Measurements from ENCODE around the gene COL13A1.

Gene COL13A1

DNA sequence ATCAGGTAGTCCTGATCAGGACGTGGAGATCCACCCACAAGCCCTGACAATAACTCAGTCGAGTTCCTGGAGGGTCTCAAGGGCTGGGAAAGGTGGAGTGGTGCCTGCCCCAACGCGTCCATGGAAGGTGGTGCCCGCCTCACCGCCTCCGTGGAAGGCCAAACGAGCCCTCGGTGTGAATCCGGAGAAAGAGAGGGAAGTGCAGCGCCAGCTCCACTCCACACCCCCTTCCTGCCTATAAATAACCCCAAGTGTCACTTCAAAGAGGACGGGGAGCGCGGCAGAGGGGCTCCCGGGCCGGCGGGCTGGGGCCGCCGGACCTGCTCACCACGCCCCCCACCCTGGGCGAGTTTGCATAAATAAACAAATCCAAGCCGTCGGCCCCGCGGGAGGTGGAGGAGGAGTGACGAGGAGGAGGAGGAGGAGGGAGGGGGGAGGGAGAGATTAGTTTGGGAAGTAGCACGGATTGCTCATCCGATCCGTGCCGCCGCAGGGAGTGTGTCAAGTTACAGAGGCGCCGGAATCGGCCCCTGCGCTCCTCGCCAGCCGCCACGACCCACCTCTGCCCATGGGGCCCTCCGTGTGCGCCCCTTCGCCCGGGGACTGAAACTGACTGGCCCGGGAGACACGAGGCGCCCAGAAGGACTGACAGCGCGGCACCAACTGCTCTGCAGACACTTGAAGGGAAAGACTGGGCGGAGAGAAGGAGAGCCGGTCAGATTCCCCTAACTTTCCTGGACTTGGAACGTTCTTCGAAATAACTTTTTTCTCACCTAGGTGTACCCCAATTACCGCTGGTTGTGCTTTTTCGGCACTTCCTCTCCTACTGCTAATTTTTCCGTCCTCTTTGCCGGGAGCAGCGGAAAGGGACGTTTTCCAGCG lies at the start of gene COL13A1:
COL13A1 (plus strand) TSS at position 473 of the 882 bp plus-strand sequence. CDS start 518 bp downstream, outside the sequence.
- DNase-seq: peak; percentile 44

DNA sequence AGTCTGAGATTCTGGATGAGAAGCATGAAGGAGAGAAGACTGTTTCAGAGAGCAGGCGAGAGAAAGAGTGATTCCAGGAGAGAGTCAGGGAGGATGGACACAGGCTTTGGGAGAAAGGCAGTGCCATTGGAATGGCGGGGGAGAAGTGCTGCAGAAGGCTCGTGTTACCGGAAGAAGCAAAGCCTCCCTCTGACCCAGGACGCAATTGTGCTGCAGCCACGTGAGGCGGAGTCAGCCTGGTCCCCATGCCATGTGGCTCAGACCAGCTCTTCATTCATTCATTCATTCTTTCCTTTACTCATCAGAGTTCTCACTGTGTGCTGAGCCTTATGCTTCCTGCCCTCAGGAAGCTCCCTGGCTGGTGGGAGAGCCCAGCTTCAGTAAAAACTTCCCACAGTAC lies 49.2 kb upstream of the COL13A1 start:
- no peak for DNase-seq

DNA sequence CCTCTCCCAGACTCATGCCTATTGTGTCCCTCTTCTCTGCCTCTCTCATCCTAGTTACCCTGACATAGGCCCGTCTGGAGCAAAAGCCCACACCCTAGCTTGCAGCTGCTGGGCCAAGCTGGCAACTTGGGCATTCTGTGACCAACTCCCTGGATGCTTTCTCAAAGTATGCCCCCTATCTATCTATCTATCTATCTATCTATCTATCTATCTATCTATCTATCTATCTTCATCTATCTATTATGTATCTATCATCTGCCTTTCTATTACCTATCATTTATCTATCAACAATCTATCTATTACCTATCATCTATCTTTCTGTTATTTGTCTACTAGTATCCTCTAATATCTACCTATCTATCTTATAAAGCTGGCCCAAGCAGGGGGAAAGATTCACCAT lies 45.4 kb upstream of the COL13A1 start:
- no peak for DNase-seq

- no peak for DNase-seq
These were observed 44.5 kb upstream of the COL13A1 start for GRCh38 chr10:69757206-69757552.

DNA sequence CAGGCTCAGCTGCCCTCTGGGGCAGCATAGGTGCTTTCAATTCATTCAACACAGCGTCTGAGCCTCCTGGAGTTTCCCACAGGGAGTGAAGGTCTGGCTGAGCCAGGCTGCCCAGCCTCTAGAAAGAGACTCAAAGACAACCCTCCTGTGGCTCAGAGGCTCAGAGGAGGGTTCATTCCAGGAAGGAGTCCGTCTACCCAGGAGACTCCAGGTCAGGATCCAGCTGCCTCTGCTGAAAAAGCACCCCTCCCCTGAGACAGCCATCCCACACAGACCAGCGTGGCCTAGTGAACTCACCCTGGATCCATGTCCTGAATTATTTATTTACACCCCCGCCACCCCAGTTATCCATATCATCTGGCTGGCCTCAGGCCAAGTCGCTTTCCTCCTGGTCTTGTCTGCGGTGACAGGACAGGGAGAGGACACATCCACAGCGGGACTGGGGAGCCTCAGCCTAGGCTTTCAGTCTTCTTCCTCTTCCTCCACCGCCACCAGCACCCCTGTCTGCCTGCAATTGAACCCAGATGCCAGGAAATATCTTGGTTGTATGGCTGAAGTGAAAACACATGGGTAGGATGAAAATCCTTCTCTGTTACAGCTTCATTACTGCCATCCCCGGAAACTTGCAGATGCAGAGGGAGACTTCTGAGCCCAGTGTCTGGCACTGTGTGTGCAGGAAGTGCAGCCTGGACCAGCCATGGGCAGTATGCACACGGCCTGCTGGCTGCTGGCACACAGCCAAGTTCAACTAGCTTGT lies 44.0 kb upstream of the COL13A1 start:
- no peak for DNase-seq

DNA sequence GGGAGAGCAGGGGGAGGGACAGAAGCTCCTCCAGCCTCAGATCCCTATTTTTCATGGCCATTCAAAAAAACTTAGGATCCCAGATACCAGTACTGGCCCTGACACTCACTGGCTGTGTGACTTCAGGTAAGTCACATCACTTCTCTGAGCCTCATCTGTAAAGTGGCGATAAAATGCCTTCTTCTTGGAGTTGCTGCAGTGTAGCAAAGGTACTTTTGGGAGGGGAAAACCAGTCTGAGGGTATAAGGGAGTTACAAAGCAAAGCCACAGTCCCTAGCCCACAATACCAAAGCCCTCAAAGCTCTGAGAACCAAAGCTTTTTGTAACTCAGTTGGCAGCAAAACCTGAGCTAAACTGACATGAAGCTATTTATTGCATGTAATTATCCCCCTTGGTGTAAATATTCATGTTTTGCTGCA lies 43.4 kb upstream of the COL13A1 start:
- no peak for DNase-seq

DNA sequence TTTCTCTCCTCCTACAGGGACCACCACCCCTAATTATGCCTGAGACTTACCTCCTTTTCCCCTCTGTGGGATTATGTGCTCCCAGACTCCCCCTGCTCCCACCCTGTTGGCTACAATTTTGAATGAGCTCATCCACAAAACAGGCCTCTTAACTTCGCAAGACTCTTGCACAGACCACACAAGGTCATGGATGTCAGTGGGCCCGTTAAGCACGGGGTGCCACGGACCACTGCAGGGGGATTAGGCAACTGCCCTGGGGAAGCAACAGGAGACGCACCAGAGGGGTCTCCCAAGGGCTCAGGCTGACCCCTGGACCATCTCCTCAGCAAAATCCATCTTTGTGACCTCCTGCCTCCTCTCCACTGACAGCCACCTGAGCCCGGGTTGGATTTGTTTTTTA lies 42.1 kb upstream of the COL13A1 start:
- DNase-seq: no peak

DNA sequence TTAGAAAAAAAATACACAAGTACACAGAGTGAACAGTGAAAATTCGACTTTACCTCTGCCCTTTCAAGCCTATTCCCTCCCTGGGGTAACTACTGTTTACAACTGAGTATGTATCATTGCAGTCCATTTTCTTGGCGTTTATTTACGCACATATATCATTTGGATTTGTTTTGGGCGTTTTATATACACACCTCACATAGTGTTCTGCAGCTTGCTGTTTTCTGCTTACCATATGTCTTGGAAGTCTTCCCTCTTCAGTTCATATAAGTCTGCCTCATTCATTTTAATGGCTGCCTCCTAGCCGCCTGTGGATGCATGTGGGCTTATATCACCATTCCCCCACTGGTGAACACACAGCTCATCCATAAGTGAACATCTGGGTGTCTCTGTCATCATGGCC lies 41.6 kb upstream of the COL13A1 start:
- DNase-seq: no peak

- DNase-seq: no peak
These were observed 40.4 kb upstream of the COL13A1 start for GRCh38 chr10:69761320-69761719.

DNA sequence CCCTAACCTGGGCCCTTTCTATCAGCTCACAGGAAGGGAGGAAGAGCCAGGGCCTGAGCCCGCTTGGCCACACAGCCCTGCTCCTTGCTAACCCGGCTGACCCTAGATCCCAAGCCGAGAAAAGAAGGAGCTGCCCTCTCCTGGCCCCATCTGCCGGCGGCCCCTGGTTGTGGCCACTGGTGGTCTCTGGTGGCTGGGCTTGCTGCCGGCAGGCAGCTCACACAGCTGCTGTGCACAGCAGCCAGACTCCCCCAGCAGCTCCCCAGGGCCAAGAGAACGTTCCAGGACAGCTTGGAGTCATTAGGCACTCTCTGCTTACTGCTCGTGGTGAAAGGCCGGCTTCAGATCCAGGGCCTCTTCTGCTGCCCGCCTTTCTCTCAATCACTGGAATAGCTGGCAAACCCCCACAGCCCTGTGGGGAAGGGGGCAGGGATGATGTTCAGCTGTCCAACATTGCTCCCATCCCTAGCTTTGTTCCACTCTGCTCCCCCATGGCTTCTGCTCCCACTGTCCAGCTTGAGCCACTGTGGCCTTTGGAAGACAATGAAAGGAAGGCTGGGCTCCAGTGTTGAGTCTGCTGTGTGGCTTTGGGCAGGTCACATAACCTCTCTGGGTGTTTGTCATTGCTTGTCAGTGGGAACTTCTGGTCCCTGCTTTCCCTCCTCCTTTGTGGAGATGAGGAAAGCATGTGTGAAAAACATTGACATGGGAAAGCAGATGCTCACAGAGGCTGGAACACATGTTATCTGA lies 35.4 kb upstream of the COL13A1 start:
- DNase-seq: peak; percentile 9

DNA sequence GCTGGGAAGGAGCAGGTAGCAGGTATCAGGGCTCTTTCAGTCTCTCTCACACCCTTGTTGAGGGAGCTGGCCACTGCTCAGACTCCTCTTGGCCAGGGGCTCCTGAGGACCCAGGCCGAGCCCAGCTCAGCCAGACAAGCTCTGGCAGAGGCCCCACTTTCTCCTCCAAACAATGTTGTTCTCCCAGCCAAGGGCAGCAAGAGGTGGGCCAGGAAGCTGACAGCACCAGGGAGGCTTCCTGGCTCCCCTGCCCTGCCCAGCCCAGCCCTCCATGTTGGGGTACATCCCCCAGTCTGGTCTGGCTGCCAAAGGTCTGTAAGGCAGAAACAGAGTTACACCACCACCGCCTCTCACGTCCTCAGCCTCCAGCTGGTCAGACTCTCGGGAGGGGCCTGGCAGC lies 33.9 kb upstream of the COL13A1 start:
- no peak for DNase-seq

- DNase-seq: no peak
These were observed 33.3 kb upstream of the COL13A1 start for GRCh38 chr10:69768386-69768785.

- DNase-seq: no peak
These were observed 32.2 kb upstream of the COL13A1 start for GRCh38 chr10:69769395-69769992.

GRCh38 chr10:69772933-69773704 lies 28.6 kb upstream of the COL13A1 start:
- no peak for DNase-seq

- DNase-seq: no peak
These were observed 27.1 kb upstream of the COL13A1 start for GRCh38 chr10:69774596-69774995.

DNA sequence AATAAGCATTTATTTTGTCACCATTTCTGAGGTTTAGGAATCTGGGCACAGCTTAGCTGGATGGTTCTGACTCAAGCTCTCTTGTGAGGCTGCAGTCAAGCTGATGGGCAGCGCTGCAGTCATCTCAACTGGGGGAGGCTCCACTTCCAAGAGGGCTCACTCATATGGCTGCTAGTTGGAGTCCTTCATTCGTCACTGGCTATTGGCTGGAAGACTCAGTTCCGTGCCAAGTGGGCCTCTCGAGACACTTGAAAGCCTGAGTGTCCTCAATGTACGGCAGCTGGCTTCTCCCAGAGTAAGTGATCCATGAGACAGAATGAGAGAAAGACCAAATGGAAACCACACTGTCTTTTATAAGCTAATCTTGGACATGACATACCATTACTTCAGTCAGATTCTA lies 21.6 kb upstream of the COL13A1 start:
- DNase-seq: no peak

DNA sequence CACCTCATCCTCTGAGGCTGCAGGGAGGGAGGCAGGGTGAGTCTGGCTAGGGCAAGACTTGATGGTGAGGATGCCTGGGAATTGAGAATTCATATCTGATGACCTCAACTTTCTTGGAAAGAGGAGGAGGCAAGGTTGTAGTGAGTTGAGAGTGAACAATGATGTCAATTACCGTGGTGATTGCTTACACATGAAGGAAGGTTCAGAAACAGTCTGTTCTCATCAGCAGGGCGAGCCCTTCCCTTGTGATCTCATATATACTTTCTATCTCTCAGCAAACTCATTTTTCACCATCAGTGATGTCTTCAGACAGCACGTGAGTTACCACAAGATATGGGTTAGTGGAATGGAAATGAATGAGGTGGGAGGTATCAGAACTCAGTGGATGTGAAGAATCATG lies 20.1 kb upstream of the COL13A1 start:
- no peak for DNase-seq

- DNase-seq: no peak
These were observed 18.2 kb upstream of the COL13A1 start for GRCh38 chr10:69783515-69783914.

DNA sequence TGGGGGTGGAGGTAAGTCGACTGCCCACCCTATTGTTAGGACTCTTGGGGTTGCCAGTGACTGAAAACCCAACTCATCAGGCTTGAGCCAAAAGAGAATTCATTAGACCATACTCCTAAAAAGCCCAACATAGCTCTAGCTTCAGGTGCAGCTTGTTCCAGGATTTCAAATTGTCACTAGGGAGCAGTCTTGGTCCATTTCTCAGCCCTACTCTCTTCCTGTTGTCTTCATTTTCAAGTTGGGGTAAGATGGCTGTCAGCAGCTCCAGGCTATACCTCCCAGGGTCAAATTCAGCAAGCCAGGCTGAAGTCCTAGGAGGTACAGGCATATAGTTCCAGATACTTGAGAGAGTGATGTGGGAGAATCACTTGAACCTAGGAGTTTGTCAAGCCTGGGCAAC lies 14.9 kb upstream of the COL13A1 start:
- DNase-seq: no peak

- no peak for DNase-seq
These were observed 14.0 kb upstream of the COL13A1 start for GRCh38 chr10:69787681-69788080.

GRCh38 chr10:69789164-69789576 lies 12.5 kb upstream of the COL13A1 start:
- no peak for DNase-seq

DNA sequence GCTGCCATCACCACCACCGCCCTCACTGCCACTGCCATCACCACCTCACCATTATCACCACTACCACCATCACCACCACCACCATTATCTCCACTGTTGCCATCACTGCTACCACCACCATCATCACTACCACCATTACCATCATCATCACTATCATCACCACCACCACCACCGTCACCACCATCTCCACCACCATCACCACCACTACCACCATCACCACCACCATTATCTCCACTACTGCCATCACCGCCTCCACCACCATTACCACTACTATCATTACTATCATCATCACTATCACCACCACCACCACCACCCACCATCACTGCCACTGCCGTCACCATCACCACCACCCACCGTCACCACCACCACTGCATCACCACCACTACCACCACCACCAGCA lies 9.9 kb upstream of the COL13A1 start:
- DNase-seq: no peak
